ENCODE data around the gene F2R.

DNA sequence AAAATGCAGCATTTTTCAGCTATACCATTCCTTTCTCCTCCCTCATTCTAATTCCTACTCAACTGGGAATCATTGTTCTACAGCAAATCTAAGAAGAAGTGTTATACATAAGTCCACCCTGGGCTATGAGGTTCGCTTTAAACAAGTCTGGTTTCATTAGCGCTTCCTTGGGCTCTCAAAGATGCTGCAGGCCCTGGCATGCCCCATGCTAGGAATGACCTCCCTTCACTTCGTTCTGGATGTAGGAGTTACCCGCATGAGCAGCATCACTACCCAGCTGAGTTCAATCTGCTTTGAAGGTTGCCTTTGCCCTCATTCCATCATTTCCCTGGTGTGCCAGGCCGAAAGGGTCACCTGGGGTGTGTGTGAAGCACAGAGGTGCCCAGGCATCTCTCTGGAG lies 35.4 kb downstream of the F2R start:
- TF ChIP-seq, protein P1, sequence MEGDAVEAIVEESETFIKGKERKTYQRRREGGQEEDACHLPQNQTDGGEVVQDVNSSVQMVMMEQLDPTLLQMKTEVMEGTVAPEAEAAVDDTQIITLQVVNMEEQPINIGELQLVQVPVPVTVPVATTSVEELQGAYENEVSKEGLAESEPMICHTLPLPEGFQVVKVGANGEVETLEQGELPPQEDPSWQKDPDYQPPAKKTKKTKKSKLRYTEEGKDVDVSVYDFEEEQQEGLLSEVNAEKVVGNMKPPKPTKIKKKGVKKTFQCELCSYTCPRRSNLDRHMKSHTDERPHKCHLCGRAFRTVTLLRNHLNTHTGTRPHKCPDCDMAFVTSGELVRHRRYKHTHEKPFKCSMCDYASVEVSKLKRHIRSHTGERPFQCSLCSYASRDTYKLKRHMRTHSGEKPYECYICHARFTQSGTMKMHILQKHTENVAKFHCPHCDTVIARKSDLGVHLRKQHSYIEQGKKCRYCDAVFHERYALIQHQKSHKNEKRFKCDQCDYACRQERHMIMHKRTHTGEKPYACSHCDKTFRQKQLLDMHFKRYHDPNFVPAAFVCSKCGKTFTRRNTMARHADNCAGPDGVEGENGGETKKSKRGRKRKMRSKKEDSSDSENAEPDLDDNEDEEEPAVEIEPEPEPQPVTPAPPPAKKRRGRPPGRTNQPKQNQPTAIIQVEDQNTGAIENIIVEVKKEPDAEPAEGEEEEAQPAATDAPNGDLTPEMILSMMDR (IDR thresholded peaks at IDR 0.05 in 8 of 11, conservative IDR thresholded peaks at IDR 0.05 in 3 of 11) = no peak
- no peak for TF ChIP-seq POLR2A (IDR thresholded peaks at IDR 0.05)
- no peak for TF ChIP-seq POLR2AphosphoS5 (IDR thresholded peaks at IDR 0.05)
